RWPE2 (cell line): ENCODE data around the gene CILP2.

ENCODE experiments used
- ATAC-seq: fragments of 200-7000 bp; cut with Tn5 transposase; 3 replicates; pipeline ENCODE4 v1.9.1; 2021; ENCODE audit warnings: low read depth
- DNase-seq: peaks from one replicate; pipeline ENCODE4 v3.0.0-alpha.2; 2020; ENCODE audit warnings: low spot score
- H3K27ac ChIP-seq: fragments of 450-650 bp; 2 replicates; pipeline ENCODE4 v1.5.1; 2017; ENCODE audit warnings: mild to moderate bottlenecking; ENCODE audit not compliant: poor library complexity, severe bottlenecking
- H3K27me3 ChIP-seq: fragments of 250-450 bp; sonication (Bioruptor Pico); 2 replicates; pipeline ENCODE4 v1.5.1; 2021; ENCODE audit warnings: mild to moderate bottlenecking, moderate library complexity; ENCODE audit not compliant: insufficient read depth, poor library complexity, severe bottlenecking
- H3K36me3 ChIP-seq: fragments of 250-450 bp; sonication (Bioruptor Pico); 2 replicates; pipeline ENCODE4 v1.5.1; 2020; ENCODE audit warnings: low read depth, mild to moderate bottlenecking, moderate library complexity
- H3K4me1 ChIP-seq: fragments of 250-450 bp; sonication (Bioruptor Pico); 2 replicates; pipeline ENCODE4 v1.5.1; 2021; ENCODE audit warnings: mild to moderate bottlenecking, moderate library complexity; ENCODE audit not compliant: insufficient read depth, poor library complexity, severe bottlenecking
- H3K4me3 ChIP-seq: fragments of 250-450 bp; sonication (Bioruptor Pico); 2 replicates; pipeline ENCODE4 v1.5.1; 2021; ENCODE audit warnings: mild to moderate bottlenecking, moderate library complexity; ENCODE audit not compliant: severe bottlenecking
- H3K9me3 ChIP-seq: fragments of 250-450 bp; sonication (Bioruptor Pico); 2 replicates; pipeline ENCODE4 v1.5.1; 2021; ENCODE audit warnings: mild to moderate bottlenecking, moderate library complexity; ENCODE audit not compliant: severe bottlenecking
- TF ChIP-seq, protein P1 (sequence below): fragments of 450-650 bp; IDR thresholded peaks from one replicate; pipeline ENCODE4 v1.5.1; 2017; ENCODE audit warnings: mild to moderate bottlenecking, moderate library complexity; ENCODE audit not compliant: poor library complexity, severe bottlenecking

The CILP2 gene

DNA sequence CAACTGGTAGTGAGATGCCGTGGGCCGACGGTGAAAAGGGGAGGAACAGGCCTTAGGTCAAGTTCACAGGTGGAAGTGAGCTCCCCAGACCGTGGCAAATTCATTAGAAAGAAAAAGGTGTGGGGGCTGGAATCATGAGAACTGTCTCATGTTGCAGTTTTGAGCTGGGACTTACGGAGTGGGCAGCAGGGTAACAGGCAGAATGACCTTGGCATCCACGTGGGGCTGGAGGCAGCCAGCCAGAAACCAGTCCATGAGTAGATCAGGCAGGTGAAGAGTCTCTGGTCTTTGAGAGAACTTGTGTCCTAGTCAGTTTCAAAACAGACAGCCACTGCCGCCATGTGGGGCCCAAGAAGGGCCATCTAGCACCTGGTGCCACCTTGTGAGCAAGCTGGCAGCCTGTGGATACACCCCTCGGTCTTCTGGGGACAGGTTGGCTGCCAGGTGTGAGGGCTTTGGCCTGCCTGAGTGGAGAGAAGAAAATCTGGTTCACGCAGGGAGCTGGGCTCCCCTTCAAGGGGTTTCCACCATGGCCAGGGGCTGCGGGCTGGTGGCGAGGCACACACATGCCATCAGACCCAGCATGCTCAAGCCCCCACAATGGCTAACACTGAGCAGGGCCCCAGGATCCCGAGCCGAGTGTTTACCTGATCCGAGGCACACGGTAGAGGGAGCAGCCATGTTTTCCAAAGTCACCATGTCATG, 46.6 kb upstream of the CILP2 start:
- Histone ChIP-seq H3K27ac (no peak overlapping the region), H3K36me3 (peaks cover 50% of the 10 kb centered on the region)

DNA sequence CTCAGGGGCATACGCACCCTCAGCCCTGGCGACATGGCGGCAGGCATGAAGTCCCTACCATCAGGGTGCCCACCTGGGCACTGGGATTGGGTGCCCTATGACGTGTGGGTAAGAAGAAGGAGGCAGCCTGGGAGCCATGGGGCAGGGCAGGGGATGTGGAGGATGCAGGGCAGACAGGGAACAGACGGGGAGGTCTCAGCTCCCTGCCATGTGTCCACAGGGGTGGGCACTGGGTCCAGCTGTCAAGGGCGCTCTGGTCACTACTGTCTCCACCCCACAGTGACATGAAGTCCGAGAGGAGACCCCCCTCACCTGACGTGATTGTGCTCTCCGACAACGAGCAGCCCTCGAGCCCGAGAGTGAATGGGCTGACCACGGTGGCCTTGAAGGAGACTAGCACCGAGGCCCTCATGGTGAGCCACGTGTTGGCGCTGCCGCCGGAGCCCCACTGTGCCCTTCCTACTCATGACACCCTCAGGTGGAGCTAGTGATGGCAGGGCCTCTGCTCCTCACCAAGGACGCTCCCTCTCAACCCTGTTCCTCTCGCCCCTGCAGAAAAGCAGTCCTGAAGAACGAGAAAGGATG, 45.9 kb upstream of the CILP2 start:
- DNase-seq (no peak), ATAC-seq (no peak)
- Histone ChIP-seq H3K27ac (no peak overlapping the region), H3K4me3 (no peak overlapping the region), H3K9me3 (no peaks in the 10 kb centered on the region), H3K36me3 (peaks cover 56% of the 10 kb centered on the region), H3K4me1 (peaks cover 20% of the 10 kb centered on the region), H3K27me3 (no peaks in the 10 kb centered on the region)
- TF ChIP-seq, protein P1, sequence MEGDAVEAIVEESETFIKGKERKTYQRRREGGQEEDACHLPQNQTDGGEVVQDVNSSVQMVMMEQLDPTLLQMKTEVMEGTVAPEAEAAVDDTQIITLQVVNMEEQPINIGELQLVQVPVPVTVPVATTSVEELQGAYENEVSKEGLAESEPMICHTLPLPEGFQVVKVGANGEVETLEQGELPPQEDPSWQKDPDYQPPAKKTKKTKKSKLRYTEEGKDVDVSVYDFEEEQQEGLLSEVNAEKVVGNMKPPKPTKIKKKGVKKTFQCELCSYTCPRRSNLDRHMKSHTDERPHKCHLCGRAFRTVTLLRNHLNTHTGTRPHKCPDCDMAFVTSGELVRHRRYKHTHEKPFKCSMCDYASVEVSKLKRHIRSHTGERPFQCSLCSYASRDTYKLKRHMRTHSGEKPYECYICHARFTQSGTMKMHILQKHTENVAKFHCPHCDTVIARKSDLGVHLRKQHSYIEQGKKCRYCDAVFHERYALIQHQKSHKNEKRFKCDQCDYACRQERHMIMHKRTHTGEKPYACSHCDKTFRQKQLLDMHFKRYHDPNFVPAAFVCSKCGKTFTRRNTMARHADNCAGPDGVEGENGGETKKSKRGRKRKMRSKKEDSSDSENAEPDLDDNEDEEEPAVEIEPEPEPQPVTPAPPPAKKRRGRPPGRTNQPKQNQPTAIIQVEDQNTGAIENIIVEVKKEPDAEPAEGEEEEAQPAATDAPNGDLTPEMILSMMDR: no peak

More for the DNA sequence above, 46.6 kb upstream of the CILP2 start:
- DNase-seq: no peak
- ATAC-seq: no peak
- peaks cover 20% of the 10 kb centered on the region for H3K4me1 ChIP-seq
- TF ChIP-seq, protein P1: no peak
- H3K4me3 ChIP-seq: no peak overlapping the region
- H3K27me3 ChIP-seq: no peaks in the 10 kb centered on the region
- no peaks in the 10 kb centered on the region for H3K9me3 ChIP-seq

DNA sequence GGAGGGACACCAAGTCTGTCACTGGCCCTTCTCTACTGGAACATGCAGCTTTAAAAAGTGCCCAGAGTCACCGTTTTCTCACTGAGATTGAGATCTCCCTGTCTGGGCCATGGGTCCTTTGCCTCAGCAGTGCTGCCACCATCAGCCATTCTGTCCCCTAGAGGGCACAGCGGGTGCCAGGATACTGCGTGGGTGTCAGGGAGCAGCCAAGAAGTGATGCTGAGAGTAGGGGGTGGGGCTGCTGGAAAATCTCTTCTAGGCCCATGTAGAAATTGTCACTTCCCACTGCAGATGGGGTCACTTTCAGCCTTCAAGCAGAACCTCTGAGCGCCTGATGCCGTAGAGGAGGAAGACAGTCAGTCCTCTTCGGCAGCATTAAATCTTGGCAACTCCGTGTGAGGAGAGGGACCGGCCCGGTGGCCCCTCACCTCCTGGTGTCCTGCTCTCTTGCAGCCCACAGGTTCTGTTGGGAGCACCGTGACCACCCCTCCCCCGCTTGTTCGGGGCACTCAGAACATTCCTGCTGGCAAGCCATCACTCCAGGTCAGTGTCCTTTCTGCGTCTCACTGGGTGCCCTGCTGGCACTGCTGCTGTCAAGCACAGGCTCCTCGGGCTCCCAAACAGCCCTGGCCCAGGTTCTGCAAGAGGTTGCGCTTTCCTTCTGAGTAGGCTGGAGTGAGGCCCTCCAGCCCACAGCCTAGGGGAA, 44.1 kb upstream of the CILP2 start:
- Histone ChIP-seq H3K36me3 (peaks cover 73% of the 10 kb centered on the region), H3K4me1 (peaks cover 5% of the 10 kb centered on the region), H3K4me3 (no peak overlapping the region), H3K27ac (no peak overlapping the region), H3K9me3 (no peaks in the 10 kb centered on the region), H3K27me3 (no peaks in the 10 kb centered on the region)
- TF ChIP-seq, protein P1: no peak
- DNase-seq (no peak), ATAC-seq (no peak)

DNA sequence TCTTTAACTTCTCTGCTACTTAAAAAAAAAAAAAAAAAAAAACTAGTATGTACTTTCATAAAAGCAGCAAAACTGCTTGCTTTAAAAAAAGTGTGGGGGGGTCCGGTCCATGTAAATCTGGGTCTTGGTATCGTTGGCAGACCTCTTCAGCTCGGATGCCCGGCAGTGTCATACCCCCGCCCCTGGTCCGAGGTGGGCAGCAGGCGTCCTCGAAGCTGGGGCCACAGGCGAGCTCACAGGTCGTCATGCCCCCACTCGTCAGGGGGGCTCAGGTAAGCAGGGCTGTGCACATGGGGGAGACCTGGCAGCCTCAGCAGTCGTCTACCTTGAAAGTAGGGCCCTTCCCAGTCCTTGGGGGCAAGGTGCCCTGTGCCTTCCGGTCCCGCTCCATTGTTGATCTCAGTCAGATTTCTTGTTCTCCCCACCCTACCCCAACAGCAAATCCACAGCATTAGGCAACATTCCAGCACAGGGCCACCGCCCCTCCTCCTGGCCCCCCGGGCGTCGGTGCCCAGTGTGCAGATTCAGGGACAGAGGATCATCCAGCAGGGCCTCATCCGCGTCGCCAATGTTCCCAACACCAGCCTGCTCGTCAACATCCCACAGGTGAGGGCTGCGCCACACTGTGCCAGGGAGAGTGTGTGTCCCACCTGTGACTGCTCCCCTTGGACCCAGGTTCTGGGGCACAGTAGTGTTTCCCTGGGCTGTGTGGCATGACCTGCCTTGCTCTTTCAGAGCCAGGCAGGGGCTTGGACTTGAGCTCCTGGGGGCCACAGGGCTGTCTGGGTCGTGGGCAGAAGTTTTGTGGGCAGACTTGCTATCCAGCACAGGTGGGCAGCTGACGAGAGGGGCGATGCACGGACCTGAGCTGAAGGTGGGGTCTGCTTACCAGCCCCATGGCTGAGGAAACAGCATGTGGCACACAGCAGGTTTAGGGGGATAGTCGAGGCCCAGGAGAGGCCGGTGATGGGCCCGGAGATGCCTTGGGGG, 42.2 kb upstream of the CILP2 start:
- H3K9me3 ChIP-seq: no peaks in the 10 kb centered on the region
- H3K4me3 ChIP-seq: no peak overlapping the region
- H3K36me3 ChIP-seq: peaks cover 83% of the 10 kb centered on the region
- TF ChIP-seq, protein P1: no peak
- no peaks in the 10 kb centered on the region for H3K27me3 ChIP-seq
- H3K27ac ChIP-seq: no peak overlapping the region
- ATAC-seq (no peak), DNase-seq (no peak)
- no peaks in the 10 kb centered on the region for H3K4me1 ChIP-seq
